GM15510 (cell line): ENCODE data around the gene STAT5B.
A peak's percentile ranks its signal among the peaks of the same experiment; 100 is the strongest.

Experiments used
- POLR2A ChIP-seq: IDR thresholded peaks from 3 replicates; pipeline ENCODE4 v1.6.1; 2011; ENCODE audit warnings: borderline replicate concordance; ENCODE audit not compliant: insufficient read length; ENCODE audit errors: extremely low read depth

STAT5B gene

DNA sequence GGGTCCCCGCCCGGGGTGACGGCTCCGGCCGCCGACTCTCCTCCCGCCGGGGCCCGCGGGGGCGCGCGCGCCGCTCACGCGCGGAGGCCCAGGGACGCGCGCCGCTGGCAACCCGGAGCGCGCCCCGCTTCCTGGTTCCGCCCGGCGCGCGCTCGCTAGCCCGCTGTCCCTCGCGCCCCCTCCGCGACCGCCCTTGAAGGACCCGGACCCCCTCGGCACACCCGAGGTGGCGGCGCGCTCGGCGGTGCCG, at the start of gene STAT5B:
Gene STAT5B (minus strand): TSS at position 33 of the 250 bp plus-strand sequence. CDS start 44,264 bp downstream, outside the sequence.
- TF ChIP-seq POLR2A: peak; percentile 84

- TF ChIP-seq POLR2A: no peak
These were observed 48.8 kb upstream of the STAT5B start for GRCh38 chr17:42325026-42325425.

DNA sequence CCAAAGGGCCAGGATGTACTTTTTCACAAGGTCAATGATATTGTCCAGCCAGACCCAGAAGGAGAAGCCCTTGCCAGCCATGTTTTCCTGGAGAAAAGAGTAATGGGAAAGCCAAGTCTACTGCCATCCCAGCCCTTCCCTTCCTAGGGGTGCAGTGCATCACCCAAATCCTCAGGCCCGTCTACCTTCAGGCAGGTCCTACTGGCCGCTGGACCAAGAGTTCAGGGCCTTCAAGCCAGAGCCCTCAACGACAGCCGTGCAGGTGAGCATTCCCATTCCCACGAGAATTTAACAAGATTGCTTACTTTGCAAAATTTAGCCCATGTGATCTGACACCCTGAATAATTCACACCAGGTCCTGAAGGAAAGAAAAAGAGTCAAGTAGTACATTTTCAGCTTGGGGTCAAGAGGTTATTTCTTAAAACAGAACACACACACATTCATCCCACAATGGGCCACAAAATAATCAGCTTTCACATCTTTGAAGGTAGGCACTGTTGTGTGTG, 47.1 kb upstream of the STAT5B start:
- no peak for TF ChIP-seq POLR2A

GRCh38 chr17:42322382-42323267, 46.4 kb upstream of the STAT5B start:
- TF ChIP-seq POLR2A: no peak

DNA sequence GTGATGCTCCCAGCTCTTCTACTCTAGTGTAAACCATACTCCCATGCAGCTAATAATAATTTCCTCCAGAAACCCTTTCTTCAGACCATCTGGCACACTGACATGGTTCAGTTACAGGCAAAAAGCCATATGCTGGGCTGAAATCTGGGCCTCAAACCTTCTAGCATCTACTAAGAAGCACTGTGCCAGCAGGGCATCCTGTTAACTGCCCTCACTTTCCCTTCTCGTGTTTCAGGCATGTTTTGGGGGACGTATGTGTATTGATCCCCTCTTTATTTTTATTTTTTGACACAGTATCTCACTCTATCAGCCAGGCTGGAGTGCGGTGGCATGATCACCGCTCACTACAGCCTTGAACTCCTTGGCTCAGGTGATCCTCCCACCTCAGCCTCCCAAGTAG, 45.4 kb upstream of the STAT5B start:
- TF ChIP-seq POLR2A: no peak

DNA sequence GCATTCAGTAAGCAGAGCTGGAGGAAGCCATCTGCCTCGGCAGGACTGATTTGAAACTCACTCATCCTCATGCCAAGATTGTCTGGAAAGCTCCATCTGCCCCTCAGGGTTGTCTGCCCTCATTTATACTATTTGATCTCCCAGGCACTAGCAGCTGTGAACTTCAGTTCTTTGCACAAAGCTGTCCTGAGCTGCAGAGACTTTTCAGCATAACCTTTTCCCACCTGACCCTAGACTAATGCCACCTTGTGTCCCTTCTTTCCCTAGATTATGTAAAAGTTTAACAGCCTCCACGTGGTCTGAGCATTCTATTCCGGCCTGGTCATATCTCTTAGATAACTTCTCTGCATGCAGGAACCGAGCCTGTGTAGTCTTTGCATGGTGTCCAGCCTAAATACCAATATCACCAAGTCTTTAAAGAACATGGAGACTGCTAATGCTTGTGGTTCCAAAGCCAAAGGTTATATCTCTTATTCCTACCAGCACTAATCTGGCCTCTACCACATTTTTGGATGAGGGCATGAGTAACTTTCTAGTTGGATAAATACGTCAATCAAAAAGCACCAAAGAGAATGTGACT, 41.2 kb upstream of the STAT5B start:
- no peak for TF ChIP-seq POLR2A

- no peak for TF ChIP-seq POLR2A
These were observed 40.6 kb upstream of the STAT5B start for GRCh38 chr17:42316755-42317154.

- no peak for TF ChIP-seq POLR2A
These were observed 39.4 kb upstream of the STAT5B start for GRCh38 chr17:42315402-42316156.

- no peak for TF ChIP-seq POLR2A
These were observed 37.8 kb upstream of the STAT5B start for GRCh38 chr17:42313773-42314566.

DNA sequence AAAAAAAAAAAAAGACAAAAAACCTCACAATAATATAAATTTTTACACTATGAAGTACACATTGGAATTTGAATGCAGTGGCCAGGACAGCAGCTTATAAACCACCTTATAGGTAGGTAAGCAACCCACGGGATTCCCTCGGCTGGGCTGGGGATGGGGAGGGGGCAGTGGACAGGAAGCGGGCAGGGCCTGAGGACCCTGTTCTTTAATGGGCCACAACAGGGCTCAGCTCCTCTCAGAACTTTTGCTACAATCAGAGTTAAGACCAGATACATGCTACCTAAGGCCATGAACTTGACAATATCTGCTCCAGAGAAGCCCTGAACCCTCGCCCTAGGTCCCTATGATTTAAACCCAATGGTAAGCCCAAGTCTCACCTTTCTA, 37.2 kb upstream of the STAT5B start:
- no peak for TF ChIP-seq POLR2A

DNA sequence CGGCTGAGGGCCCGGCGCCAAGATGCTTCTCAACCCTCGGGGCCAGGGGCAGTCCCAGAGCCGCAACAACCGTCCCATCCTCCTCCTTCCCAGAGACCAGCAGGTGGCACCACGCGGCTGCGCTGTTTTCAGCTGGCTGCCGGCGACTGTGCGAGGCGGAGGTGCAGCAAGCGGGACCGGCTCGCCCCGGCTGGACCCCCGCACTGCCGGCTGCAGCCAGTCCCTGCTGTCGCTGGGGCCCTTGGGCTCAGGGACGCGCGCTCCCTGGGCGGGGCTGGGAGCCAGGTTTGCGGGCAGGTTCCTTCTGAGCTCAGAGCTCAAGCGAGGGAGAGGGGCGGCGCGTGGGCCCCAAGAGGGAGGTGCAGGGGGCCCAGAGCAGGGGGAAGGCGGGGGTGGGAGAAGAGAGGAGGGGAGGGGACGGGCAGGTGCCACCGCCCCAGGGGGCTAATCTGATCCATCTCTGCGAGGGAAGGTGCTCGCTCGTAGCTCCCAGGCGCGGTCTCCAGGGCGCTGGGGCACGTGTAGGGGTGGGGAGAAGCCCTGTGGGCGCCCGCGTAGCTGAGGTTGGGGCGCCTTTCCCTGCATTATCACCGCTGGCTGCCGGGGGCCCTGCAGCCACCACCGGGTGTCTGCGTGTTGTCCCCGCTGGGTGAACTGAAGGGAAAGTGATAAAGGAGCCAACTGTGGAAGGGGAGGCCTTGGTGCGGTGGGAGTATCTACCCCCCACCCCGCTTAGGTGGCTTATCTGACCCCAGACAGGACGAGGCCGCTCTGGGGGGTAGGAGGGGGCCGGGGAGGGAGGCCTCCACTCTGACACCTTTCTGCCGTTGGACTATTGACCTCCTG, 36.3 kb upstream of the STAT5B start:
- peak; percentile 21 for TF ChIP-seq POLR2A

DNA sequence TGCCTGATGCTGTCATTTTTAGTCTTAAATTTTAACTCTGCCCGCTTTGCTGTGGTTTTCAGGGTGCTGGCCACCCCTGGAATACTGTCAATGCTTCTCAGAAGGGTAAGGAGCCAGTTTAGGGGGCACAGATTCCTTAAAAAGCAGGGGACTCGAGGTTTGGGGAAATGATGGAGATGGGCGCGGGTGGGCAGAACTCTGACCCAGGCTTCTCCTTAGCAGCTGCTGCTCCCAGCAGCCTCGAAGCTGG, 35.8 kb upstream of the STAT5B start:
- no peak for TF ChIP-seq POLR2A

- TF ChIP-seq POLR2A: no peak
These were observed 35.2 kb upstream of the STAT5B start for GRCh38 chr17:42311240-42312034.
